Astrocyte (in vitro differentiated cells and primary cell): ENCODE data around the gene CTSG. TPM values are rescaled to one million over a fixed set of nuclear protein-coding genes. Genes with fewer than 3 reads are reported as not detected.

ENCODE experiments used
- DNase-seq: peaks from one replicate; pipeline ENCODE4 v3.0.0-alpha.2; 2010; ENCODE audit warnings: low read depth
- FAIRE-seq: peaks from 2 replicates; lab custom pipeline; 2011; peaks lifted over from hg19 to GRCh38; lab: Jason Lieb, UNC
- H2AFZ ChIP-seq: 2 replicates; pipeline ENCODE4 v1.6.0; 2012; ENCODE audit warnings: low read depth, low read length, inconsistent platforms
- H3K27ac ChIP-seq: 2 replicates; pipeline ENCODE4 v1.5.1; 2011; ENCODE audit warnings: low read depth, low read length, inconsistent platforms
- H3K27me3 ChIP-seq: 2 replicates; pipeline ENCODE4 v1.6.0; 2011; ENCODE audit warnings: low read length, inconsistent platforms; ENCODE audit not compliant: insufficient read depth
- H3K36me3 ChIP-seq: 2 replicates; pipeline ENCODE4 v1.5.1; 2011; ENCODE audit warnings: low read length, inconsistent platforms; ENCODE audit not compliant: insufficient read depth
- H3K4me1 ChIP-seq: 2 replicates; pipeline ENCODE4 v1.5.1; 2011; ENCODE audit warnings: low read length, inconsistent platforms; ENCODE audit not compliant: insufficient read depth
- H3K4me2 ChIP-seq: 2 replicates; pipeline ENCODE4 v1.6.0; 2012; ENCODE audit warnings: low read length, inconsistent platforms
- H3K4me3 ChIP-seq: 2 replicates; pipeline ENCODE4 v1.5.1; 2011; ENCODE audit warnings: low read depth, mild to moderate bottlenecking, low read length, inconsistent platforms; ENCODE audit not compliant: insufficient read depth
- H3K79me2 ChIP-seq: 2 replicates; pipeline ENCODE4 v1.6.0; 2012; ENCODE audit warnings: mild to moderate bottlenecking, low read length, inconsistent platforms; ENCODE audit not compliant: insufficient read depth
- H3K9ac ChIP-seq: 2 replicates; pipeline ENCODE4 v1.6.0; 2012; ENCODE audit warnings: mild to moderate bottlenecking, low read length, inconsistent platforms
- H3K9me3 ChIP-seq: 2 replicates; pipeline ENCODE4 v1.5.1; 2012; ENCODE audit warnings: low read depth, mild to moderate bottlenecking, low read length, inconsistent platforms; ENCODE audit not compliant: insufficient read depth
- H4K20me1 ChIP-seq: 2 replicates; pipeline ENCODE4 v1.6.0; 2012; ENCODE audit warnings: low read length, inconsistent platforms; ENCODE audit not compliant: insufficient read depth
- H3K27ac Mint-ChIP-seq: one replicate; pipeline ENCODE4 v1.8.0; 2021; ENCODE audit warnings: mild to moderate bottlenecking, mixed read lengths; ENCODE audit not compliant: unreplicated experiment
- H3K27me3 Mint-ChIP-seq: one replicate; pipeline ENCODE4 v1.8.0; 2021; ENCODE audit warnings: low read depth, mixed read lengths; ENCODE audit not compliant: unreplicated experiment
- H3K36me3 Mint-ChIP-seq: one replicate; pipeline ENCODE4 v1.8.0; 2021; ENCODE audit warnings: low read depth, mixed read lengths; ENCODE audit not compliant: unreplicated experiment
- H3K4me1 Mint-ChIP-seq: one replicate; pipeline ENCODE4 v1.8.0; 2021; ENCODE audit warnings: low read depth, mixed read lengths; ENCODE audit not compliant: unreplicated experiment
- H3K4me3 Mint-ChIP-seq: one replicate; pipeline ENCODE4 v1.8.0; 2021; ENCODE audit warnings: mild to moderate bottlenecking, moderate library complexity, mixed read lengths; ENCODE audit not compliant: unreplicated experiment
- H3K9me3 Mint-ChIP-seq: one replicate; pipeline ENCODE4 v1.8.0; 2021; ENCODE audit warnings: mild to moderate bottlenecking, mixed read lengths; ENCODE audit not compliant: unreplicated experiment
- CTCF ChIP-seq: IDR thresholded peaks from 2 replicates; pipeline ENCODE4 v1.5.1; 2011; ENCODE audit warnings: low read depth, mild to moderate bottlenecking, inconsistent platforms, low read length, moderate library complexity; ENCODE audit not compliant: insufficient read depth
- EZH2 ChIP-seq: IDR thresholded peaks from 2 replicates; pipeline ENCODE4 v1.6.1; 2012; ENCODE audit warnings: mild to moderate bottlenecking, low read length, inconsistent platforms; ENCODE audit not compliant: insufficient read depth
- total RNA-seq: library from RNA; stranded (reverse); gene quantifications from 2 replicates; pipeline ENCODE4 v1.2.1, GENCODE V29; 2021

CTSG gene
- total RNA-seq, 1 donor from 2014 or later: not detected

DNA sequence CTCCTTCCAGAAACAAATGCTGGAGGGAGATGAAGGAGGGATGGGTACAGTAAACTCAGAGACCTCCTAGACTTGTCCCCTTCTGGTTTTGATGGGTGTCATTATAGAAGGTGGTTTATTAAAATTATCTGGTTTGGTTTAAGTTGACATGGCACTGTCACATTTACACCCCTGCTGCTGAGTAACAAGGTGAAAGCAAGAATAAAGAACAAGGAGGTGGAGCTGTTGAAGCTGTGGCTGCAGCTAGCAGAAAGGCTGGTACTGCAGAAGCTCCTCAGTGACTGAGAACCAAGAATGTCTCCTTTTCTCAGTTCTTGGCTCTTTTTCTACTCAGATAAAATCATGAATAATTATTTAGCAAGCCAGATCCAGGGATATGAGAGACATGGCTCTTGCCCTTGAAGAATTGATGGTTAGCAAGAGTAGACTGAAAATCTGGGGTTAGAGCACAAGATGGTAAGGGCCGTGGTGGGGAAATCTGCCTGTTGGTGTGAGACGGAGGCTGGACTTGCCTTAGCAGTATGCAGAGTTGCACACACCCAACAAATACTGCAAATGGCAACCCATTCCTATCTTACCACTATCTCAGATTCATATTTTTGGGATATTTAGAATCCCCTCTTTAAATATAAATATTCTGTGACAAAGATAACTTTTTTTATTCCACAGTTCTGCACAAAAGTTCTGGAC lies 33.8 kb upstream of the CTSG start, which contains the start of gene GZMH:
Gene GZMH, minus strand, starts transcription at position 31 of the 690 bp plus-strand sequence. CDS start 72 bp downstream, outside the sequence.
- H3K36me3 Mint-ChIP-seq: no peaks in the 10 kb centered on the region
- Histone ChIP-seq H3K27me3 (no peaks in the 10 kb centered on the region), H4K20me1 (no peaks in the 10 kb centered on the region), H3K36me3 (no peaks in the 10 kb centered on the region), H3K4me2 (no peak within 1 kb of the TSS), H3K4me1 (no peaks in the 10 kb centered on the region), H3K4me3 (no peak within 1 kb of the TSS), H3K9me3 (peaks cover 7% of the 10 kb centered on the region), H3K79me2 (no peaks in the 10 kb centered on the region), H2AFZ (no peak within 1 kb of the TSS), H3K27ac (no peak within 1 kb of the TSS), H3K9ac (no peak within 1 kb of the TSS)
- no peak for TF ChIP-seq CTCF
- TF ChIP-seq EZH2: no peak
- no peak for DNase-seq
- H3K4me1 Mint-ChIP-seq: no peaks in the 10 kb centered on the region
- no peaks in the 10 kb centered on the region for H3K9me3 Mint-ChIP-seq
- peaks cover 32% of the 10 kb centered on the region for H3K27me3 Mint-ChIP-seq
- FAIRE-seq: no peak
- no peak within 1 kb of the TSS for H3K27ac Mint-ChIP-seq
- H3K4me3 Mint-ChIP-seq: no peak within 1 kb of the TSS

GRCh38 chr14:24607635-24608514 lies 31.8 kb upstream of the CTSG start:
- no peaks in the 10 kb centered on the region for H3K9me3 Mint-ChIP-seq

More at GRCh38 chr14:24607635-24608514, 31.8 kb upstream of the CTSG start:
- no peaks in the 10 kb centered on the region for H3K79me2 ChIP-seq
- no peak overlapping the region for H3K4me2 ChIP-seq
- no peaks in the 10 kb centered on the region for H4K20me1 ChIP-seq
- H3K27me3 ChIP-seq: no peaks in the 10 kb centered on the region
- no peaks in the 10 kb centered on the region for H3K4me1 ChIP-seq
- H3K4me3 Mint-ChIP-seq: no peak overlapping the region
- H3K9ac ChIP-seq: no peak overlapping the region
- DNase-seq: no peak
- no peak for FAIRE-seq
- no peaks in the 10 kb centered on the region for H3K36me3 ChIP-seq
- H3K9me3 ChIP-seq: peaks cover 5% of the 10 kb centered on the region
- no peaks in the 10 kb centered on the region for H3K4me1 Mint-ChIP-seq
- H3K27me3 Mint-ChIP-seq: peaks cover 29% of the 10 kb centered on the region
- no peak overlapping the region for H3K27ac Mint-ChIP-seq
- H2AFZ ChIP-seq: no peak overlapping the region
- TF ChIP-seq EZH2 (no peak), CTCF (no peak)
- no peak overlapping the region for H3K27ac ChIP-seq
- no peak overlapping the region for H3K4me3 ChIP-seq
- H3K36me3 Mint-ChIP-seq: no peaks in the 10 kb centered on the region
